ENCODE measurements around the gene NSUN2. TPM values are rescaled to one million over a fixed set of nuclear protein-coding genes. Genes with fewer than 3 reads are reported as not detected.

NSUN2 gene
- total RNA-seq, 1 donor: 39.4 TPM

- peaks cover 7% of the 10 kb centered on the region for H4K20me1 ChIP-seq (ENCODE audit: insufficient read depth, low read length)
- DNase-seq (ENCODE audit: insufficient read length, low spot score, missing footprints): no peak
Measured at GRCh38 chr5:6638236-6638635, 5.4 kb upstream of the NSUN2 start.

DNA sequence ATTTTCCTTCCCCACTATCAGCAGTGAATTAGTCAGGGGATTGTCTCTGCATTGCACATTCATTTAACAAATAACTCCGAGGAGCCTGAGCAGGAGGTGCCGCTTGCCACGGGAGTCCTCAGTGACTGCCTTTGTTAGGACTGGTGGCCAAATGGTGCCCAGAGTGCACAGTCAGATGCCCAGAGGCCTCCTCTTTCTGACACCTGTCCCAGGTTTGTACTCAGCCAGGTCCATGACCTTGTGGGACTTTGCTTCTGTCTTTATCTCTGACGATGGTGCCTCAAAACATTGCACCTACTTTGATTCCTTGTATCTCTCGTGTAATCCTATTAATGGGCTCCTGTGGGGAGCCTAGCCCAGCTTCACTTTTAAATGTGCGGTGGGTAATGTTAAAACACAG is 4.7 kb upstream of the NSUN2 start:
- Histone ChIP-seq H3K9me3 (ENCODE audit: low read depth, low read length) (no peaks in the 10 kb centered on the region), H3K4me3 (ENCODE audit: insufficient read depth, low read length) (no peak overlapping the region), H4K20me1 (ENCODE audit: insufficient read depth, low read length) (peaks cover 9% of the 10 kb centered on the region), H3K4me2 (ENCODE audit: insufficient read depth, low read length) (no peak overlapping the region), H3K79me2 (ENCODE audit: insufficient read depth, low read length) (peaks cover 79% of the 10 kb centered on the region), H3K36me3 (ENCODE audit: insufficient read depth, low read length) (no peaks in the 10 kb centered on the region), H3K27me3 (ENCODE audit: insufficient read depth, low read length) (no peaks in the 10 kb centered on the region), H2AFZ (ENCODE audit: low read length) (no peak overlapping the region), H3K4me1 (ENCODE audit: insufficient read depth, low read length) (peaks cover 5% of the 10 kb centered on the region), H3K27ac (ENCODE audit: low read depth, low read length) (no peak overlapping the region)
- TF ChIP-seq, protein P1, sequence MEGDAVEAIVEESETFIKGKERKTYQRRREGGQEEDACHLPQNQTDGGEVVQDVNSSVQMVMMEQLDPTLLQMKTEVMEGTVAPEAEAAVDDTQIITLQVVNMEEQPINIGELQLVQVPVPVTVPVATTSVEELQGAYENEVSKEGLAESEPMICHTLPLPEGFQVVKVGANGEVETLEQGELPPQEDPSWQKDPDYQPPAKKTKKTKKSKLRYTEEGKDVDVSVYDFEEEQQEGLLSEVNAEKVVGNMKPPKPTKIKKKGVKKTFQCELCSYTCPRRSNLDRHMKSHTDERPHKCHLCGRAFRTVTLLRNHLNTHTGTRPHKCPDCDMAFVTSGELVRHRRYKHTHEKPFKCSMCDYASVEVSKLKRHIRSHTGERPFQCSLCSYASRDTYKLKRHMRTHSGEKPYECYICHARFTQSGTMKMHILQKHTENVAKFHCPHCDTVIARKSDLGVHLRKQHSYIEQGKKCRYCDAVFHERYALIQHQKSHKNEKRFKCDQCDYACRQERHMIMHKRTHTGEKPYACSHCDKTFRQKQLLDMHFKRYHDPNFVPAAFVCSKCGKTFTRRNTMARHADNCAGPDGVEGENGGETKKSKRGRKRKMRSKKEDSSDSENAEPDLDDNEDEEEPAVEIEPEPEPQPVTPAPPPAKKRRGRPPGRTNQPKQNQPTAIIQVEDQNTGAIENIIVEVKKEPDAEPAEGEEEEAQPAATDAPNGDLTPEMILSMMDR (IDR thresholded peaks at IDR 0.05; ENCODE audit: extremely low read depth, low read depth, low read length): no peak
- DNase-seq (ENCODE audit: insufficient read length, low spot score, missing footprints): no peak

More at GRCh38 chr5:6638236-6638635, 5.4 kb upstream of the NSUN2 start:
- Histone ChIP-seq H3K4me3 (ENCODE audit: insufficient read depth, low read length) (no peak overlapping the region), H3K9me3 (ENCODE audit: low read depth, low read length) (no peaks in the 10 kb centered on the region), H3K27ac (ENCODE audit: low read depth, low read length) (no peak overlapping the region), H3K27me3 (ENCODE audit: insufficient read depth, low read length) (no peaks in the 10 kb centered on the region), H3K4me1 (ENCODE audit: insufficient read depth, low read length) (peaks cover 5% of the 10 kb centered on the region), H3K36me3 (ENCODE audit: insufficient read depth, low read length) (no peaks in the 10 kb centered on the region), H2AFZ (ENCODE audit: low read length) (no peak overlapping the region), H3K4me2 (ENCODE audit: insufficient read depth, low read length) (no peak overlapping the region), H3K79me2 (ENCODE audit: insufficient read depth, low read length) (peaks cover 81% of the 10 kb centered on the region)
- TF ChIP-seq, protein P1 (IDR thresholded peaks at IDR 0.05; ENCODE audit: extremely low read depth, low read depth, low read length): no peak

DNA sequence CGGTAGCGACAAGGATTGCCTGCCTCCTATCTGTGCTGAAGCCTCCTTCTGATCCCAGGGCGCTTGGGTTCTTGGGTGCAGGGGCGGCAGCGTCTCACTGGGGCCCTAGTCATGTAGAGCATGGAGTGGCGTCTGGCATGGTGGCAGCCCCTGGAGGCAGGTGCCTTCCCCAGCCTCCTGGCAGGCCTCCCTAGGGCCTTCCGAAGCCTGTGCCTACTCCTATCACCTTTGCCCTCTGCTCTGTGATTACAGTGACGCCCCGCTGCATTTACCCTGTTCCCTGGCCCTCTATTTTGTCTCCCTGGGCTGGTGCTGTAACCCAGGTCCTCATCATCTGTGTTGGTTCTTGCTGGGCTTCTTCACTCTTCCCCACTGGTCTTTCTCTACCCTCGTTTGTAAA is 4.2 kb upstream of the NSUN2 start:
- no peak for DNase-seq (ENCODE audit: insufficient read length, low spot score, missing footprints)
- peaks cover 6% of the 10 kb centered on the region for H3K4me1 ChIP-seq (ENCODE audit: insufficient read depth, low read length)
- no peaks in the 10 kb centered on the region for H3K36me3 ChIP-seq (ENCODE audit: insufficient read depth, low read length)
- no peak overlapping the region for H3K4me3 ChIP-seq (ENCODE audit: insufficient read depth, low read length)
- peaks cover 14% of the 10 kb centered on the region for H4K20me1 ChIP-seq (ENCODE audit: insufficient read depth, low read length)
- no peaks in the 10 kb centered on the region for H3K9me3 ChIP-seq (ENCODE audit: low read depth, low read length)
- H3K27me3 ChIP-seq (ENCODE audit: insufficient read depth, low read length): no peaks in the 10 kb centered on the region
- no peak overlapping the region for H2AFZ ChIP-seq (ENCODE audit: low read length)
- H3K79me2 ChIP-seq (ENCODE audit: insufficient read depth, low read length): peaks cover 84% of the 10 kb centered on the region
- no peak overlapping the region for H3K4me2 ChIP-seq (ENCODE audit: insufficient read depth, low read length)
- H3K27ac ChIP-seq (ENCODE audit: low read depth, low read length): no peak overlapping the region
- TF ChIP-seq, protein P1 (IDR thresholded peaks at IDR 0.05; ENCODE audit: extremely low read depth, low read depth, low read length): no peak

- no peaks in the 10 kb centered on the region for H3K36me3 ChIP-seq (ENCODE audit: insufficient read depth, low read length)
- H2AFZ ChIP-seq (ENCODE audit: low read length): no peak overlapping the region
- H3K4me1 ChIP-seq (ENCODE audit: insufficient read depth, low read length): peaks cover 11% of the 10 kb centered on the region
- H3K27ac ChIP-seq (ENCODE audit: low read depth, low read length): no peak overlapping the region
- no peak for DNase-seq (ENCODE audit: insufficient read length, low spot score, missing footprints)
- no peaks in the 10 kb centered on the region for H3K9me3 ChIP-seq (ENCODE audit: low read depth, low read length)
- H4K20me1 ChIP-seq (ENCODE audit: insufficient read depth, low read length): peaks cover 16% of the 10 kb centered on the region
- TF ChIP-seq, protein P1 (IDR thresholded peaks at IDR 0.05; ENCODE audit: extremely low read depth, low read depth, low read length): no peak
- H3K4me3 ChIP-seq (ENCODE audit: insufficient read depth, low read length): no peak overlapping the region
- H3K27me3 ChIP-seq (ENCODE audit: insufficient read depth, low read length): no peaks in the 10 kb centered on the region
- no peak overlapping the region for H3K4me2 ChIP-seq (ENCODE audit: insufficient read depth, low read length)
- H3K79me2 ChIP-seq (ENCODE audit: insufficient read depth, low read length): peaks cover 87% of the 10 kb centered on the region
Measured at GRCh38 chr5:6636293-6636692, 3.4 kb upstream of the NSUN2 start.

Measured in osteoblast (primary cell).